ENCODE measurements around the gene URB1. TPM values are rescaled to one million over a fixed set of nuclear protein-coding genes. Genes with fewer than 3 reads are reported as not detected.

URB1 gene
- total and polyA plus RNA-seq, 2 of the 8 experiments (the other 6 are each of a cell fraction or from before 2014, with no cell fraction given), result 8.1 to 28.9 TPM

DNA sequence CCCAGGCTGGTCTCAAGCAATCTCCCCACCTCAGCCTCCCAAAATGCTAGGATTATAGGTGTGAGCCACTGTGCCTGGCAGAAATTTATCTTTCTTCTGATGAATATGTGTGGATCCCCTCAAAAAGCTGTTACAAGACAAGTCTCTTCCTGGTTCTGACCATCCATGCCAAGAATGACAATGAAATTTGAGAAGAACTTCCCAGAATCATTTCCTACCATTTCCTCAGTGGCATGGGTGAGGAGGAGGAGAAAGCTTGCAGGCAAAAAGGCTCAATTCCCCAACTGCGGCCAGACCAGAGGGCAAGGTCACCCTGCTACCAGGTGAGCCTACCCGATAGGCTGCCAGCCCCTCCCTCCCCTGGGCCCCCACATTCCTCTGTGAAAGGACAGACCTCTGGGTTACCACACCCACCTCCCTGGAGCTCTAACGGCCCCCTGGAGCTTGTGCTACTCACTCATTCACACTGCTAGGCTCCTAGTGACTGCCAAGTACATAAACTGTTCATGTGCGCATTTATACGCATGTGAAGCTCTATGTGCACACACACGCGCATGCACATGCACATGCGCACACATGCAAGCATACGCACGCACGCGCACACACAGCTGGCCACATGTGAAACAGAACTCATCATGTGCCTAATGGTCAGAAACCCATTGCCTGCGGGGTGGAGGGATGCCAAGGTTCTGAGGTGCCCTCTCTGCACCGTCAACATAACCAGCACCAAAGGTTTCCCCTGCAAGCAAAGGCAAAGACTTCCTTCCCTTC, 77.1 kb downstream of the URB1 start:
- no peak overlapping the region for H2AFZ ChIP-seq (ENCODE audit: low read length)
- no peak overlapping the region for H2BK20ac ChIP-seq (ENCODE audit: low read length)
- no peak overlapping the region for H2BK15ac ChIP-seq (ENCODE audit: low read length)
- H3K18ac ChIP-seq (ENCODE audit: extremely low read depth, low read length), result no peak overlapping the region
- peaks cover 31 to 59% (median 54%) of the 10 kb centered on the region in 4 experiments; a peak in 7 of 8 replicates for H3K36me3 ChIP-seq (ENCODE audit: control insufficient read depth in 2 of 4, insufficient read depth in 4 of 4, low read length in 3 of 4)
- H2BK12ac ChIP-seq (ENCODE audit: low read depth, low read length), result no peak overlapping the region
- H2BK120ac ChIP-seq (replicated peaks; ENCODE audit: low read depth, low read length), result no peak overlapping the region
- FAIRE-seq, result no peak
- peaks cover 2% of the 10 kb centered on the region; the same call in 1 of the 2 replicates for H3K79me1 ChIP-seq (ENCODE audit: low read depth, low read length)
- no peak overlapping the region for H3K56ac ChIP-seq (replicated peaks; ENCODE audit: insufficient read length, low read depth, low read length)
- H3K4me1 ChIP-seq (replicated peaks in 1 of 4; ENCODE audit: control insufficient read depth in 3 of 4, insufficient read depth in 4 of 4, low read length in 3 of 4), result no peaks in the 10 kb centered on the region
- H4K20me1 ChIP-seq (replicated peaks in 1 of 2; ENCODE audit: control insufficient read depth in 1 of 2, insufficient read depth in 2 of 2, low read length in 2 of 2), result peaks cover 0 to 12% of the 10 kb centered on the region in 2 experiments
- H3K27ac ChIP-seq (ENCODE audit: low read depth, low read length), result no peak overlapping the region
- H4K8ac ChIP-seq (ENCODE audit: extremely low read depth, insufficient read depth, low read length), result no peak overlapping the region
- no peak overlapping the region for H3K9ac ChIP-seq (replicated peaks in 1 of 4; ENCODE audit: extremely low read depth in 1 of 4, low read depth in 3 of 4, low read length in 3 of 4)
- no peak for DNase-seq (ENCODE audit: low read depth in 1 of 2, low spot score in 2 of 2)
- TF ChIP-seq NRF1 (IDR thresholded peaks at IDR 0.05; ENCODE audit: low read depth, low read length) (no peak), CBX5 (IDR thresholded peaks at IDR 0.05; ENCODE audit: low read depth, low read length) (no peak)
- H3K27me3 ChIP-seq (replicated peaks in 1 of 4; ENCODE audit: control insufficient read depth in 3 of 4, extremely low read depth in 1 of 4, insufficient read depth in 3 of 4, low read length in 3 of 4), result no peaks in the 10 kb centered on the region
- no peak overlapping the region; the same call in 1 of the 2 replicates for H2BK5ac ChIP-seq (ENCODE audit: low read depth, low read length)
- no peak overlapping the region for H3K4ac ChIP-seq (replicated peaks; ENCODE audit: insufficient read length, low read depth, low read length)
- H4K5ac ChIP-seq (ENCODE audit: insufficient read length, low read depth, low read length), result no peak overlapping the region
- no peaks in the 10 kb centered on the region for H3K23me2 ChIP-seq (ENCODE audit: low read depth, low read length)
- no peak overlapping the region for H3K4me2 ChIP-seq (ENCODE audit: insufficient read depth in 1 of 2, low read depth in 2 of 2, low read length in 2 of 2)
- CTCF ChIA-PET (ENCODE audit: partially characterized antibody), result interaction anchor here (1.4 to 2.9 kb wide), 2 partner anchors 9 to 17 kb away, joined by 3 to 13 read pairs; partner anchors contain the start of gene MRAP
- no peak overlapping the region for H3K4me3 ChIP-seq (ENCODE audit: extremely low read depth in 1 of 4, insufficient read depth in 2 of 4, low read depth in 3 of 4, low read length in 4 of 4)
- no peaks in the 10 kb centered on the region for H3K9me3 ChIP-seq (ENCODE audit: insufficient read depth in 2 of 2, low read depth in 1 of 2, low read length in 1 of 2)
- no peak overlapping the region for H3K14ac ChIP-seq (ENCODE audit: insufficient read length)
- POLR2A ChIA-PET (ENCODE audit: partially characterized antibody), result no interaction called here
- H4K91ac ChIP-seq (replicated peaks; ENCODE audit: insufficient read length, low read length), result no peak overlapping the region
- H2AK5ac ChIP-seq (ENCODE audit: low read depth, low read length), result no peak overlapping the region
- 95% methylated on average over 13 of the region's 14 CpGs; no CpG with 5 or more reads in 1 of the 2 experiments for WGBS, 2 experiments (ENCODE audit: extremely low coverage in 1 of 2, insufficient coverage in 1 of 2, insufficient read length in 1 of 2, insufficient replicate concordance in 2 of 2, low coverage in 1 of 2, low lambda C conversion rate in 2 of 2, missing lambda C conversion rate in 1 of 2)
- no peak overlapping the region for H3K23ac ChIP-seq (ENCODE audit: insufficient read length)
- H3K79me2 ChIP-seq (ENCODE audit: control insufficient read depth in 1 of 2, insufficient read depth in 2 of 2, low read length in 2 of 2), result no peaks in the 10 kb centered on the region
